Esophagus muscularis mucosa (tissue), 4 donors: ENCODE data around the gene PLA2G4B. TPM values are rescaled to one million over a fixed set of nuclear protein-coding genes. Genes with fewer than 3 reads are reported as not detected.
A peak's percentile ranks its signal among the peaks of the same experiment; 100 is the strongest.
"Not testable (repeated sequence)": the region's sequence is repeated elsewhere in the genome, so short reads cannot be mapped to it uniquely, and the experiment has no call there.

Experiments
- DNase-seq: peaks from one replicate; pipeline ENCODE4 v3.0.0-alpha.2; 2017; ENCODE audit errors: extremely low spot score
- H3K27ac ChIP-seq, 4 donors: fragments of 200-600 bp; sonication (generic); replicated peaks in 1 of 4; 1 replicate in 3 of 4; 2 replicates in 1 of 4; pipeline ENCODE4 v1.5.1; 2016 to 2019; ENCODE audit warnings: mild to moderate bottlenecking in 1 of 4
- H3K27me3 ChIP-seq, 4 donors: fragments of 200-600 bp; sonication (generic); one replicate each; pipeline versions ENCODE4 v1.5.1 to v1.6.0; 2016 to 2019
- H3K36me3 ChIP-seq, 4 donors: fragments of 200-600 bp; sonication (generic); one replicate each; pipeline ENCODE4 v1.5.1; 2016 to 2019
- H3K4me1 ChIP-seq, 4 donors: fragments of 200-600 bp; sonication (generic); one replicate each; pipeline ENCODE4 v1.5.1; 2016 to 2019
- H3K4me3 ChIP-seq, 4 donors: fragments of 200-600 bp; sonication (generic); 1 replicate in 2 of 4; 2 replicates in 2 of 4; pipeline ENCODE4 v1.5.1; 2016 to 2019; ENCODE audit warnings: mild to moderate bottlenecking in 4 of 4, moderate library complexity in 1 of 4
- H3K9me3 ChIP-seq, 4 donors: fragments of 200-600 bp; sonication (generic); 1 replicate in 3 of 4; 2 replicates in 1 of 4; pipeline ENCODE4 v1.5.1; 2016 to 2019
- CTCF ChIP-seq, 3 experiments: fragments of 200-600 bp in 2 of 3; fragments of 450-650 bp in 1 of 3; sonication (generic) in 2 of 3; IDR thresholded peaks; one replicate each; pipeline ENCODE4 v1.5.1; 2017 to 2019; ENCODE audit warnings: antibody characterized with exemption in 3 of 3, mild to moderate bottlenecking in 2 of 3, moderate library complexity in 1 of 3
- EP300 ChIP-seq: sonication (generic); formaldehyde crosslinking; IDR thresholded peaks from one replicate; pipeline ENCODE4 v1.6.1; 2017; ENCODE audit warnings: antibody characterized with exemption
- POLR2A ChIP-seq: fragments of 450-650 bp; IDR thresholded peaks from one replicate; pipeline ENCODE4 v1.6.1; 2017; ENCODE audit warnings: antibody characterized with exemption, moderate library complexity, mild to moderate bottlenecking, low read depth
- POLR2AphosphoS5 ChIP-seq, 2 donors: sonication (generic); formaldehyde crosslinking; IDR thresholded peaks; one replicate each; pipeline ENCODE4 v1.6.1; 2017; ENCODE audit warnings: antibody characterized with exemption in 2 of 2
- WGBS: methylation state at CpG from one replicate; pipeline ENCODE4 v1.1.5; 2018; 5-methylcytosine and 5-hydroxymethylcytosine counted together
- intact Hi-C: fragments of 100-400 bp; cut with DNase I; formaldehyde crosslinking; loops from one replicate; pipeline ENCODE4 v1.15.1; 2023
- total RNA-seq, 4 donors: library from RNA; depleted of rRNA; stranded (reverse); fragments of >200 nt; gene quantifications; one replicate each; pipeline versions ENCODE4 v1.1.0 to v1.2.1, GENCODE V29; 2016

Gene PLA2G4B
- total RNA-seq, 4 donors from 2014 or later = 0.91 to 6.6 (median 2.5) TPM

GRCh38 chr15:41827880-41828806 is 10.5 kb upstream of the PLA2G4B start, which contains the start of gene JMJD7:
TSS of gene JMJD7 (plus strand) at chr15:41828092. CDS start at chr15:41828125, 33 bp downstream.
- H3K27me3 ChIP-seq = no peaks in the 10 kb centered on the region
- intact Hi-C loops = loop anchor here (5.0 kb wide), 1 partner anchor 64 kb away; the partner anchor contains the start of gene SPTBN5
- TF ChIP-seq CTCF (IDR thresholded peaks at IDR 0.05) (no peak), EP300 (no peak), POLR2AphosphoS5 (IDR thresholded peaks at IDR 0.05) (peak; percentile 80 to 92), POLR2A (peak; percentile 14)
- peak; percentile 99 for DNase-seq
- no peaks in the 10 kb centered on the region for H3K9me3 ChIP-seq
- peaks cover 23 to 55% (median 36%) of the 10 kb centered on the region in 4 donors for H3K36me3 ChIP-seq
- 1% methylated on average over 22 of the region's 66 CpGs for WGBS
- H3K27ac ChIP-seq = peak within 1 kb of the TSS; percentile 84 to 94 (median 88)
- H3K4me3 ChIP-seq = peak within 1 kb of the TSS; percentile 74 to 79 (median 77)
- H3K4me1 ChIP-seq = peaks cover 22 to 35% (median 28%) of the 10 kb centered on the region in 4 donors

- WGBS = 18% methylated on average over 6 of the region's 6 CpGs
- Histone ChIP-seq H3K9me3 (no peaks in the 10 kb centered on the region), H3K4me1 (peaks cover 22 to 35% (median 28%) of the 10 kb centered on the region in 4 donors), H3K27me3 (no peaks in the 10 kb centered on the region), H3K36me3 (peaks cover 17 to 48% (median 30%) of the 10 kb centered on the region in 4 donors), H3K4me3 (peak overlapping the region; percentile 74 to 79 (median 77)), H3K27ac (peak overlapping the region; percentile 84 to 94 (median 88))
- intact Hi-C loops = loop anchor here (5.0 kb wide), 1 partner anchor 64 kb away; the partner anchor contains the start of gene SPTBN5
- no peak for DNase-seq
- TF ChIP-seq EP300 = no peak
- TF ChIP-seq CTCF (IDR thresholded peaks at IDR 0.05) = no peak
- TF ChIP-seq POLR2AphosphoS5 (IDR thresholded peaks at IDR 0.05) = no peak
- TF ChIP-seq POLR2A = no peak
These were observed 9.9 kb upstream of the PLA2G4B start for GRCh38 chr15:41828807-41829141.

- Histone ChIP-seq H3K27me3 (no peaks in the 10 kb centered on the region), H3K36me3 (peaks cover 4 to 46% (median 20%) of the 10 kb centered on the region in 4 donors), H3K4me1 (peaks cover 22 to 35% (median 28%) of the 10 kb centered on the region in 4 donors), H3K4me3 (no peak overlapping the region), H3K9me3 (no peaks in the 10 kb centered on the region), H3K27ac (no peak overlapping the region)
- no peak for DNase-seq
- 95% methylated on average over 10 of the region's 13 CpGs for WGBS
- no peak for TF ChIP-seq POLR2A
- TF ChIP-seq POLR2AphosphoS5 (IDR thresholded peaks at IDR 0.05) = no peak
- TF ChIP-seq CTCF (IDR thresholded peaks at IDR 0.05) = no peak
- TF ChIP-seq EP300 = no peak
- intact Hi-C loops = loop anchor here (5.0 kb wide), 1 partner anchor 62 kb away; the partner anchor contains the start of gene SPTBN5
These were observed 8.5 kb upstream of the PLA2G4B start for GRCh38 chr15:41829959-41830646.

GRCh38 chr15:41831291-41831690 is 7.4 kb upstream of the PLA2G4B start:
- H3K27ac ChIP-seq, intact Hi-C loops, H3K4me3 ChIP-seq, H3K9me3 ChIP-seq, H3K27me3 ChIP-seq, DNase-seq: not testable (repeated sequence)
- Histone ChIP-seq H3K4me1 (peaks cover 22 to 41% (median 28%) of the 10 kb centered on the region in 4 donors), H3K36me3 (peaks cover 3 to 50% (median 14%) of the 10 kb centered on the region in 4 donors)
- 76% methylated on average over 4 of the region's 4 CpGs for WGBS

GRCh38 chr15:41832208-41832607 is 6.4 kb upstream of the PLA2G4B start:
- intact Hi-C loops = no loop called here
- Histone ChIP-seq H3K36me3 (peaks cover 4 to 59% (median 22%) of the 10 kb centered on the region in 4 donors), H3K4me1 (peaks cover 21 to 37% (median 25%) of the 10 kb centered on the region in 4 donors), H3K4me3 (no peak overlapping the region), H3K27me3 (no peaks in the 10 kb centered on the region), H3K27ac (no peak overlapping the region), H3K9me3 (no peaks in the 10 kb centered on the region)
- 88% methylated on average over 5 of the region's 10 CpGs for WGBS
- no peak for DNase-seq
- no peak for TF ChIP-seq POLR2A
- TF ChIP-seq POLR2AphosphoS5 (IDR thresholded peaks at IDR 0.05) = no peak
- no peak for TF ChIP-seq CTCF (IDR thresholded peaks at IDR 0.05)
- no peak for TF ChIP-seq EP300
